ENCODE measurements around the gene SRGN. TPM values are rescaled to one million over a fixed set of nuclear protein-coding genes. Genes with fewer than 3 reads are reported as not detected.

Gene SRGN
- total and polyA plus RNA-seq, 2 of the 8 experiments (the other 6 are each of a cell fraction or from before 2014, with no cell fraction given), result 0.06 TPM; not detected in 1

DNA sequence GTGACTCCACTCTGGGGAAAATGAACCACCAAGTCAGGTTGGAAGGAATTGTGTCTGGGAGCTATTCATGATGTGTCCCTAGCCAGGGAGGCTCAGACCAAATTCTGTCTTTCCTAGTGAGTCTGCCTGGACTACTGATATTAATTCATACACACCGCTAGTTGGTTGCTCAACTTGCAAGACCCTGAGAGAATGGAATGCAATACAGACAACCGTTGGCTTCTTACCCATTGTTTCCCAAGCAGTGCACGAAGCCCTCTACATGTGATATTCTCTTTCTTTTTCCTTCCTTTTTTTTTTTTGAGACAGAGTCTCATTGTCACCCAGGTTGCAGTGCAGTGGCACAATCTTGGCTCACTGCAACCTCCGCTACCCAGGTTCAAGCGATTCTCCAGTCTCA lies 19.4 kb upstream of the SRGN start:
- no peak for FAIRE-seq
- ChIA-PET CTCF (ENCODE audit: partially characterized antibody) (interaction anchor here (0.6 kb wide), 1 partner anchor 11 kb away, joined by 3 read pairs; no protein-coding TSS in a partner anchor), POLR2A (ENCODE audit: partially characterized antibody) (no interaction called here)
- Histone ChIP-seq H2BK15ac (ENCODE audit: low read length) (no peak overlapping the region), H3K4me3 (ENCODE audit: extremely low read depth in 1 of 4, insufficient read depth in 2 of 4, low read depth in 3 of 4, low read length in 4 of 4) (no peak overlapping the region), H3K23me2 (ENCODE audit: low read depth, low read length) (no peaks in the 10 kb centered on the region), H3K4me1 (replicated peaks in 1 of 4; ENCODE audit: control insufficient read depth in 3 of 4, insufficient read depth in 4 of 4, low read length in 3 of 4) (peaks cover 0 to 8% (median 2%) of the 10 kb centered on the region in 4 experiments; a peak in 5 of 7 replicates), H4K8ac (ENCODE audit: extremely low read depth, insufficient read depth, low read length) (no peak overlapping the region), H3K9ac (replicated peaks in 1 of 4; ENCODE audit: extremely low read depth in 1 of 4, low read depth in 3 of 4, low read length in 3 of 4) (no peak overlapping the region), H3K18ac (ENCODE audit: extremely low read depth, low read length) (no peak overlapping the region), H2BK120ac (replicated peaks; ENCODE audit: low read depth, low read length) (no peak overlapping the region), H3K9me3 (ENCODE audit: insufficient read depth in 2 of 2, low read depth in 1 of 2, low read length in 1 of 2) (no peaks in the 10 kb centered on the region), H2BK5ac (ENCODE audit: low read depth, low read length) (no peak overlapping the region), H3K79me1 (ENCODE audit: low read depth, low read length) (no peaks in the 10 kb centered on the region), H3K36me3 (ENCODE audit: control insufficient read depth in 2 of 4, insufficient read depth in 4 of 4, low read length in 3 of 4) (no peaks in the 10 kb centered on the region), H3K56ac (replicated peaks; ENCODE audit: insufficient read length, low read depth, low read length) (no peak overlapping the region), H3K27me3 (replicated peaks in 1 of 4; ENCODE audit: control insufficient read depth in 3 of 4, extremely low read depth in 1 of 4, insufficient read depth in 3 of 4, low read length in 3 of 4) (no peaks in the 10 kb centered on the region), H2AK5ac (ENCODE audit: low read depth, low read length) (no peak overlapping the region), H2BK20ac (ENCODE audit: low read length) (no peak overlapping the region), H3K23ac (ENCODE audit: insufficient read length) (no peak overlapping the region), H3K4ac (replicated peaks; ENCODE audit: insufficient read length, low read depth, low read length) (no peak overlapping the region), H3K14ac (ENCODE audit: insufficient read length) (no peak overlapping the region), H4K91ac (replicated peaks; ENCODE audit: insufficient read length, low read length) (no peak overlapping the region), H4K5ac (ENCODE audit: insufficient read length, low read depth, low read length) (no peak overlapping the region), H4K20me1 (replicated peaks in 1 of 2; ENCODE audit: control insufficient read depth in 1 of 2, insufficient read depth in 2 of 2, low read length in 2 of 2) (no peaks in the 10 kb centered on the region), H2AFZ (ENCODE audit: low read length) (no peak overlapping the region), H3K79me2 (ENCODE audit: control insufficient read depth in 1 of 2, insufficient read depth in 2 of 2, low read length in 2 of 2) (no peaks in the 10 kb centered on the region), H2BK12ac (ENCODE audit: low read depth, low read length) (no peak overlapping the region), H3K4me2 (ENCODE audit: insufficient read depth in 1 of 2, low read depth in 2 of 2, low read length in 2 of 2) (no peak overlapping the region), H3K27ac (ENCODE audit: low read depth, low read length) (no peak overlapping the region)
- no peak for DNase-seq (ENCODE audit: low read depth in 1 of 2, low spot score in 2 of 2)
- 91% methylated on average over 5 of the region's 5 CpGs; no CpG with 5 or more reads in 1 of the 2 experiments for WGBS, 2 experiments (ENCODE audit: extremely low coverage in 1 of 2, insufficient coverage in 1 of 2, insufficient read length in 1 of 2, insufficient replicate concordance in 2 of 2, low coverage in 1 of 2, low lambda C conversion rate in 2 of 2, missing lambda C conversion rate in 1 of 2)
- TF ChIP-seq EP300 (IDR thresholded peaks at IDR 0.05; ENCODE audit: borderline replicate concordance in 1 of 2, low read depth in 2 of 2, low read length in 2 of 2) (no peak), TEAD4 (IDR thresholded peaks at IDR 0.05; ENCODE audit: low read depth, low read length) (no peak), POU5F1 (IDR thresholded peaks at IDR 0.05; ENCODE audit: low read depth, low read length) (no peak), USF2 (IDR thresholded peaks at IDR 0.05; ENCODE audit: low read length) (no peak), CEBPB (IDR thresholded peaks at IDR 0.05; ENCODE audit: low read depth, low read length) (no peak), KDM4A (IDR thresholded peaks at IDR 0.05; ENCODE audit: low read depth, low read length, severe bottlenecking) (no peak), TAF7 (optimal IDR thresholded peaks at IDR 0.05; ENCODE audit: borderline replicate concordance, low read depth, low read length) (no peak)
- TF ChIP-seq, protein P1, sequence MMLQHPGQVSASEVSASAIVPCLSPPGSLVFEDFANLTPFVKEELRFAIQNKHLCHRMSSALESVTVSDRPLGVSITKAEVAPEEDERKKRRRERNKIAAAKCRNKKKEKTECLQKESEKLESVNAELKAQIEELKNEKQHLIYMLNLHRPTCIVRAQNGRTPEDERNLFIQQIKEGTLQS (IDR thresholded peaks at IDR 0.05; ENCODE audit: insufficient read depth, low read depth, low read length), result no peak
